H9 (cell line): Measurements from ENCODE around the gene SRGAP1. TPM values are rescaled to one million over a fixed set of nuclear protein-coding genes. Genes with fewer than 3 reads are reported as not detected.

Experiments used
- DNase-seq: peaks from one replicate; pipeline ENCODE4 v3.0.0-alpha.2; 2017
- H2AFZ ChIP-seq: one replicate; pipeline ENCODE4 v1.6.1; 2013; ENCODE audit warnings: mild to moderate bottlenecking, low read length, control low read depth, moderate library complexity
- H2AK5ac ChIP-seq: 2 replicates; pipeline ENCODE4 v1.6.1; 2013; ENCODE audit warnings: low read length, control low read depth, mixed read lengths; ENCODE audit not compliant: insufficient read length
- H2BK120ac ChIP-seq: one replicate; pipeline ENCODE4 v1.6.1; 2013; ENCODE audit warnings: low read depth, mild to moderate bottlenecking, low read length, control low read depth, inconsistent platforms; ENCODE audit not compliant: poor library complexity, severe bottlenecking
- H2BK12ac ChIP-seq: 2 replicates; pipeline ENCODE4 v1.6.1; 2013; ENCODE audit warnings: low read length, control low read depth, mixed read lengths, low read depth; ENCODE audit not compliant: insufficient read length
- H2BK15ac ChIP-seq: 2 replicates; pipeline ENCODE4 v1.6.1; 2013; ENCODE audit warnings: low read depth, low read length, control low read depth
- H2BK20ac ChIP-seq: one replicate; pipeline ENCODE4 v1.6.1; 2013; ENCODE audit warnings: low read depth, mild to moderate bottlenecking, low read length, control low read depth, inconsistent platforms; ENCODE audit not compliant: poor library complexity, severe bottlenecking
- H2BK5ac ChIP-seq: 2 replicates; pipeline ENCODE4 v1.6.1; 2013; ENCODE audit warnings: low read length, control low read depth, mixed read lengths; ENCODE audit not compliant: insufficient read length
- H3K14ac ChIP-seq: 2 replicates; pipeline ENCODE4 v1.6.1; 2013; ENCODE audit warnings: low read length, control low read depth; ENCODE audit not compliant: insufficient read depth
- H3K18ac ChIP-seq: 2 replicates; pipeline ENCODE4 v1.6.1; 2013; ENCODE audit warnings: low read depth, mild to moderate bottlenecking, mixed read lengths, low read length, control low read depth; ENCODE audit not compliant: insufficient read length
- H3K23ac ChIP-seq: 2 replicates; pipeline ENCODE4 v1.6.1; 2013; ENCODE audit warnings: low read length, control low read depth, mixed read lengths, low read depth; ENCODE audit not compliant: insufficient read length
- H3K23me2 ChIP-seq: 2 replicates; pipeline ENCODE4 v1.6.1; 2013; ENCODE audit warnings: low read depth, mild to moderate bottlenecking, mixed read lengths, low read length, control low read depth; ENCODE audit not compliant: insufficient read length, poor library complexity, severe bottlenecking
- H3K27ac ChIP-seq: 2 replicates; pipeline ENCODE4 v1.5.1; 2013; ENCODE audit warnings: low read length, control low read depth, mixed read lengths, low read depth; ENCODE audit not compliant: insufficient read length
- H3K27me3 ChIP-seq: 2 replicates; pipeline ENCODE4 v1.6.1; 2013; ENCODE audit warnings: low read length, control low read depth, inconsistent platforms; ENCODE audit not compliant: insufficient read depth
- H3K4ac ChIP-seq: 2 replicates; pipeline ENCODE4 v1.6.1; 2013; ENCODE audit warnings: low read depth, mild to moderate bottlenecking, control low read depth, inconsistent platforms, low read length, moderate library complexity
- H3K4me1 ChIP-seq: 2 replicates; pipeline ENCODE4 v1.6.1; 2013; ENCODE audit warnings: low read length, control low read depth, inconsistent platforms; ENCODE audit not compliant: insufficient read depth
- H3K4me2 ChIP-seq: 2 replicates; pipeline ENCODE4 v1.6.1; 2013; ENCODE audit warnings: low read length, control low read depth, mixed read lengths; ENCODE audit not compliant: insufficient read length, insufficient read depth
- H3K56ac ChIP-seq: 2 replicates; pipeline ENCODE4 v1.6.1; 2013; ENCODE audit warnings: low read depth, mild to moderate bottlenecking, mixed read lengths, low read length, control low read depth; ENCODE audit not compliant: insufficient read length
- H3K79me1 ChIP-seq: 2 replicates; pipeline ENCODE4 v1.6.1; 2013; ENCODE audit warnings: low read depth, mild to moderate bottlenecking, moderate library complexity, low read length, control low read depth, inconsistent platforms; ENCODE audit not compliant: insufficient read depth, poor library complexity, severe bottlenecking
- H3K79me2 ChIP-seq: 2 replicates; pipeline ENCODE4 v1.6.1; 2013; ENCODE audit warnings: low read length, control low read depth, inconsistent platforms; ENCODE audit not compliant: insufficient read depth
- H3K9ac ChIP-seq: 2 replicates; pipeline ENCODE4 v1.6.1; 2013; ENCODE audit warnings: low read length, control low read depth, mixed read lengths; ENCODE audit not compliant: insufficient read length; ENCODE audit errors: extremely low read depth
- H3K9me3 ChIP-seq: one replicate; pipeline ENCODE4 v1.6.1; 2013; ENCODE audit warnings: low read depth, low read length, inconsistent platforms; ENCODE audit not compliant: control insufficient read depth
- H3T11ph ChIP-seq: one replicate; pipeline ENCODE4 v1.6.1; 2013; ENCODE audit warnings: mild to moderate bottlenecking, low read length, control low read depth, inconsistent platforms
- H4K20me1 ChIP-seq: one replicate; pipeline ENCODE4 v1.6.1; 2013; ENCODE audit not compliant: control insufficient read depth, insufficient read length, insufficient read depth
- H4K5ac ChIP-seq: 2 replicates; pipeline ENCODE4 v1.6.1; 2013; ENCODE audit warnings: low read depth, mild to moderate bottlenecking, mixed read lengths, low read length, control low read depth; ENCODE audit not compliant: insufficient read length
- H4K8ac ChIP-seq: replicated peaks from 2 replicates; pipeline ENCODE4 v1.6.1; 2013; ENCODE audit warnings: low read length, control low read depth, mixed read lengths, low read depth; ENCODE audit not compliant: insufficient read length
- H4K91ac ChIP-seq: 2 replicates; pipeline ENCODE4 v1.6.1; 2013; ENCODE audit warnings: low read depth, mild to moderate bottlenecking, moderate library complexity, mixed read lengths, low read length, control low read depth; ENCODE audit not compliant: insufficient read length
- H3K27ac Mint-ChIP-seq, 3 experiments: 2 replicates in 2 of 3; 3 replicates in 1 of 3; pipeline ENCODE4 v1.8.0; 2020 to 2021; ENCODE audit warnings: mixed read lengths in 3 of 3, mild to moderate bottlenecking in 1 of 3, moderate library complexity in 1 of 3
- H3K27me3 Mint-ChIP-seq: 2 replicates; pipeline ENCODE4 v1.8.0; 2021; ENCODE audit warnings: low read depth, mild to moderate bottlenecking, moderate library complexity, mixed read lengths
- H3K36me3 Mint-ChIP-seq, 3 experiments: 2 replicates in 2 of 3; 3 replicates in 1 of 3; pipeline ENCODE4 v1.8.0; 2020 to 2021; ENCODE audit warnings: low read depth in 3 of 3, mixed read lengths in 3 of 3; ENCODE audit not compliant: insufficient read depth in 1 of 3
- H3K4me1 Mint-ChIP-seq, 2 experiments: 2 replicates each; pipeline ENCODE4 v1.8.0; 2020; ENCODE audit warnings: mixed read lengths in 2 of 2
- H3K4me3 Mint-ChIP-seq, 2 experiments: 2 replicates in 1 of 2; 3 replicates in 1 of 2; pipeline ENCODE4 v1.8.0; 2020 to 2021; ENCODE audit warnings: mild to moderate bottlenecking in 2 of 2, mixed read lengths in 2 of 2, moderate library complexity in 1 of 2
- H3K9me3 Mint-ChIP-seq, 2 experiments: 2 replicates in 1 of 2; 3 replicates in 1 of 2; pipeline ENCODE4 v1.8.0; 2020; ENCODE audit warnings: mild to moderate bottlenecking in 2 of 2, mixed read lengths in 2 of 2, moderate library complexity in 1 of 2
- CTCF ChIP-seq: fragments of 200-600 bp; sonication (generic); conservative IDR thresholded peaks from 3 replicates; pipeline ENCODE4 v1.8.0; 2021; ENCODE audit warnings: antibody characterized with exemption, mild to moderate bottlenecking
- WGBS: extraction: QIAGEN DNeasy Blood & Tissue Kit; methylation state at CpG from one replicate; pipeline ENCODE4 v1.1.7; 2013; ENCODE audit warnings: missing lambda C conversion rate, low lambda C conversion rate, mixed read lengths; ENCODE audit not compliant: insufficient read length; ENCODE audit errors: extremely low coverage; 5-methylcytosine and 5-hydroxymethylcytosine counted together
- total RNA-seq: library from RNA; stranded (reverse); gene quantifications from 2 replicates; pipeline ENCODE4 v1.2.1, GENCODE V29; 2021

Gene SRGAP1
- total RNA-seq, 1 experiment from 2014 or later = 4.8 TPM

- H3K14ac ChIP-seq = no peak overlapping the region
- Mint-ChIP-seq H3K9me3 (no peaks in the 10 kb centered on the region; a peak in 1 of 5 replicates), H3K4me1 (peaks cover 23 to 29% of the 10 kb centered on the region in 2 experiments), H3K36me3 (no peaks in the 10 kb centered on the region), H3K27ac (no peak overlapping the region), H3K27me3 (no peaks in the 10 kb centered on the region), H3K4me3 (no peak overlapping the region)
- TF ChIP-seq CTCF = no peak
- H3K4ac ChIP-seq = no peak overlapping the region
- H4K20me1 ChIP-seq = no peaks in the 10 kb centered on the region
- H3K56ac ChIP-seq = no peak overlapping the region
- no peak overlapping the region for H2BK12ac ChIP-seq
- no peak overlapping the region for H2BK20ac ChIP-seq
- no peak overlapping the region for H2AK5ac ChIP-seq
- H3K9ac ChIP-seq = no peak overlapping the region
- H3K18ac ChIP-seq = no peak overlapping the region
- H4K91ac ChIP-seq = no peak overlapping the region
- no peaks in the 10 kb centered on the region for H3K79me2 ChIP-seq
- no peak overlapping the region for H3K27ac ChIP-seq
- no peak overlapping the region for H2BK5ac ChIP-seq
- DNase-seq = no peak
- H3K79me1 ChIP-seq = no peaks in the 10 kb centered on the region
- no peak overlapping the region for H3T11ph ChIP-seq
- H4K5ac ChIP-seq = no peak overlapping the region
- WGBS = no CpG with 5 or more reads among the region's 3 CpGs
- no peak overlapping the region for H4K8ac ChIP-seq
- no peaks in the 10 kb centered on the region for H3K27me3 ChIP-seq
- no peak overlapping the region for H3K23ac ChIP-seq
- no peaks in the 10 kb centered on the region for H3K9me3 ChIP-seq
- no peak overlapping the region for H2BK120ac ChIP-seq
- H2BK15ac ChIP-seq = no peak overlapping the region
- H3K23me2 ChIP-seq = no peaks in the 10 kb centered on the region
- H2AFZ ChIP-seq = no peak overlapping the region
- peaks cover 11% of the 10 kb centered on the region for H3K4me1 ChIP-seq
- no peak overlapping the region for H3K4me2 ChIP-seq
Measured at GRCh38 chr12:63941166-63941800, 96.8 kb downstream of the SRGAP1 start.
